Measurements from ENCODE around the gene TMEM192.
"Not testable (repeated sequence)": the region's sequence is repeated elsewhere in the genome, so short reads cannot be mapped to it uniquely, and the experiment has no call there.

Gene TMEM192

GRCh38 chr4:165112368-165113121, at the start of gene TMEM192:
Gene TMEM192 (minus strand): TSS chr4:165112860. CDS start chr4:165112773, 87 bp downstream.
- DNase-seq = peak; percentile 92

GRCh38 chr4:165158762-165159161, 46.1 kb upstream of the TMEM192 start:
- no peak for DNase-seq

- DNase-seq = no peak
Observed at GRCh38 chr4:165156906-165157305, 44.2 kb upstream of the TMEM192 start.

GRCh38 chr4:165154482-165154881, 41.8 kb upstream of the TMEM192 start:
- no peak for DNase-seq

GRCh38 chr4:165152527-165152926, 39.9 kb upstream of the TMEM192 start:
- no peak for DNase-seq

- no peak for DNase-seq
Observed at GRCh38 chr4:165151734-165152133, 39.1 kb upstream of the TMEM192 start.

GRCh38 chr4:165150545-165150944, 37.9 kb upstream of the TMEM192 start:
- no peak for DNase-seq

GRCh38 chr4:165138843-165139242, 26.2 kb upstream of the TMEM192 start:
- DNase-seq = no peak

GRCh38 chr4:165137205-165137604, 24.5 kb upstream of the TMEM192 start:
- DNase-seq = no peak

GRCh38 chr4:165136529-165136928, 23.9 kb upstream of the TMEM192 start:
- DNase-seq = no peak

- DNase-seq = no peak
Observed at GRCh38 chr4:165133150-165133549, 20.5 kb upstream of the TMEM192 start.

GRCh38 chr4:165131247-165131832, 18.7 kb upstream of the TMEM192 start:
- DNase-seq = peak; percentile 80

GRCh38 chr4:165129924-165130323, 17.3 kb upstream of the TMEM192 start:
- DNase-seq = no peak

GRCh38 chr4:165125869-165126499, 13.3 kb upstream of the TMEM192 start:
- DNase-seq = not testable (repeated sequence)

- DNase-seq = no peak
Observed at GRCh38 chr4:165124488-165124887, 11.8 kb upstream of the TMEM192 start.

- no peak for DNase-seq
Observed at GRCh38 chr4:165118256-165118909, 5.7 kb upstream of the TMEM192 start.

- DNase-seq = no peak
Observed at GRCh38 chr4:165115301-165115700, 2.6 kb upstream of the TMEM192 start.

- DNase-seq = no peak
Observed at GRCh38 chr4:165111906-165112367, 723 bp downstream of the TMEM192 start.

GRCh38 chr4:165106518-165106917, 6.1 kb downstream of the TMEM192 start:
- DNase-seq = no peak

- DNase-seq = no peak
Observed at GRCh38 chr4:165101641-165102040, 11.0 kb downstream of the TMEM192 start.

- DNase-seq = no peak
Observed at GRCh38 chr4:165096776-165097175, 15.9 kb downstream of the TMEM192 start.

- DNase-seq = no peak
Observed at GRCh38 chr4:165095291-165095690, 17.4 kb downstream of the TMEM192 start.

- DNase-seq = no peak
Observed at GRCh38 chr4:165094873-165095272, 17.8 kb downstream of the TMEM192 start.

Data from activated naive CD4-positive, alpha-beta T cell treated with Interleukin-2 at 50 U/mL for 16 hours (primary cell).